ENCODE results near the gene SH2D1B.
"Not testable (repeated sequence)": the region's sequence is repeated elsewhere in the genome, so short reads cannot be mapped to it uniquely, and the experiment has no call there.

Gene SH2D1B

DNA sequence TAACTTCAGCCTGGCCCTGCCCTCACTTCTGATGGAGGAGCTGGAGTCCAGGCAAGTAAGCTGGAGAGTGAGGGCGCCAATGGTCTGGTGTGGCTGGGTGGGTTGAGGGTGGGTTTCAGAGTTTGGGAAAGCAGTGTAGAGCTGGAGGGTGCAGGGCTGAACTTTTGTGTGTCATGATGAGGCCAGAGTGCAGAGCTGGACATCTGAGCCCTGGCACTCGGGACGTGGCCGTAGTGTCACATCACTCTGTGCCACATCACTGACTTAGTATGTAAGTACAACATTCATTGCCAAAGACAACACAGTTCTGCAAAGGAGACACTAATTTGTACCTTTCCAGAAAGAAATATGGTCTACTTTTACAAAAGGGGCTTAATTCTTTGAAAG lies 51.1 kb downstream of the SH2D1B start:
- Histone ChIP-seq H3K27ac (no peak overlapping the region), H3K4me3 (no peak overlapping the region)
- TF ChIP-seq, protein P1, sequence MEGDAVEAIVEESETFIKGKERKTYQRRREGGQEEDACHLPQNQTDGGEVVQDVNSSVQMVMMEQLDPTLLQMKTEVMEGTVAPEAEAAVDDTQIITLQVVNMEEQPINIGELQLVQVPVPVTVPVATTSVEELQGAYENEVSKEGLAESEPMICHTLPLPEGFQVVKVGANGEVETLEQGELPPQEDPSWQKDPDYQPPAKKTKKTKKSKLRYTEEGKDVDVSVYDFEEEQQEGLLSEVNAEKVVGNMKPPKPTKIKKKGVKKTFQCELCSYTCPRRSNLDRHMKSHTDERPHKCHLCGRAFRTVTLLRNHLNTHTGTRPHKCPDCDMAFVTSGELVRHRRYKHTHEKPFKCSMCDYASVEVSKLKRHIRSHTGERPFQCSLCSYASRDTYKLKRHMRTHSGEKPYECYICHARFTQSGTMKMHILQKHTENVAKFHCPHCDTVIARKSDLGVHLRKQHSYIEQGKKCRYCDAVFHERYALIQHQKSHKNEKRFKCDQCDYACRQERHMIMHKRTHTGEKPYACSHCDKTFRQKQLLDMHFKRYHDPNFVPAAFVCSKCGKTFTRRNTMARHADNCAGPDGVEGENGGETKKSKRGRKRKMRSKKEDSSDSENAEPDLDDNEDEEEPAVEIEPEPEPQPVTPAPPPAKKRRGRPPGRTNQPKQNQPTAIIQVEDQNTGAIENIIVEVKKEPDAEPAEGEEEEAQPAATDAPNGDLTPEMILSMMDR (IDR thresholded peaks at IDR 0.05), result no peak
- no peak for DNase-seq (ENCODE audit: low spot score)

DNA sequence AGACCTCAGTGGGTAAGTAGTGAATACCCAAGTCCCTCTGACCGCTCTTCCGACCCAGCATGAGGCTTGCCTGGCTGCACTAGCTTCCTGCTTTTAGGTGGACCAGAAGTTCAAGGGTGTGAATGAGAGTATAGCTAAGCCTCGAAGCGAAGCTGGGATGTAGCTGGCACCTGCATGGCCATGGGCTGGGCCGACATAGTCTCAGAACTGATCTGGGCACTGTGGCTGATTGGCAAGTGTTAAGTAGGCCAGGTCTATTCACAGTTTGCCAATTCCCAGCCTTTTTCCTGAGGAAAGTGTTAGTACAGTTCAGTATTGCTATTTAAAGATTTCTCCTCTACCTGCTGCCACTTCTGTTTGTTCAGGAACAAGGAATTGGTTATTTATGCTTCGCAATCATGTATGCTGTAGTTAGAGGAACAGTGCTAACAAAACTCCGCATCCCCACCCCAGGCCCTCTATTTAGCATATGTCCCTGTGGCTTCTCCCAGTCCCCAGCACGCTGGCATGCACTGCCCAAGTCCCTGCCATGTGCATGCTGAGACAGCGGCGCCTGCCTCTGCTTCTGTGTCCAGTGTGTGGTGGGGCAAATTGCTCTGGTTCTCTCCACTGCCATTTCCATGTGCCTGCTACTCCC lies 51.6 kb downstream of the SH2D1B start:
- H3K4me3 ChIP-seq, result no peak overlapping the region
- DNase-seq (ENCODE audit: low spot score), result no peak
- TF ChIP-seq, protein P1 (IDR thresholded peaks at IDR 0.05), result no peak
- H3K27ac ChIP-seq, result no peak overlapping the region

DNA sequence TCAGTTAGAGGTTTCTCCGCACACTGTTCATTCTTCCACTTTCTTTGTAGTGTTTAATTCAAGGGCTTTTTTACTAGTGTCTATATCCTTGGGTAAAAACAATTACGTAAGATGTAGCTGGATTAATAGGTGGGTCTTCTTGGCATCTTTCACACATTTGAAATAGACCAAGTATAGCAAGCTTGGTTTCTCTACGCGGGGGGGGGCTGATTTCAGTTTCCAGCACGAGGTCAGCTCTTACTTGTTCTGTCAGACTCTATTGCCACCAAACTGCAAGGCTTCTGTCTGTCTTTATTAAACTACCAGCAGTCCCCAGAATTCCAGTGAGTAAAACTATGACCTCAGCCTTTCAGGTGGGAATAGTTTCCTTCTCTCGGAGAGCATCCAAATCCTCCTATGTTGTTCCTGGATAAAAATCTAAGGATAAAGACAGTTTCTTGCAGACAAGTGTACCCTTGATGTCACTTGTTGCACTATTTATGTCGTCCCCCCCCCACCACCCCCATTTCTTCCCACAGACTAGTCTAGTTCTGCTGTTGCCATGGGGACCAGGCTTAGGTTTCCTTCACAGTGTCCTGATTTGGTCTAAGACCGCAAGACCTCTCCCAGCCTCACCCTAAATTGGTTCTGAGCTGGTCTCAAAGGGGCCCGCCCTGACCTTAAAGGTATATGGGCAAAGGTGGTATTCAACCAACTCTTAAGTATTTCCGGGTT lies 52.3 kb downstream of the SH2D1B start:
- H3K27ac ChIP-seq, result no peak overlapping the region
- no peak for DNase-seq (ENCODE audit: low spot score)
- TF ChIP-seq, protein P1 (IDR thresholded peaks at IDR 0.05), result no peak
- no peak overlapping the region for H3K4me3 ChIP-seq

DNA sequence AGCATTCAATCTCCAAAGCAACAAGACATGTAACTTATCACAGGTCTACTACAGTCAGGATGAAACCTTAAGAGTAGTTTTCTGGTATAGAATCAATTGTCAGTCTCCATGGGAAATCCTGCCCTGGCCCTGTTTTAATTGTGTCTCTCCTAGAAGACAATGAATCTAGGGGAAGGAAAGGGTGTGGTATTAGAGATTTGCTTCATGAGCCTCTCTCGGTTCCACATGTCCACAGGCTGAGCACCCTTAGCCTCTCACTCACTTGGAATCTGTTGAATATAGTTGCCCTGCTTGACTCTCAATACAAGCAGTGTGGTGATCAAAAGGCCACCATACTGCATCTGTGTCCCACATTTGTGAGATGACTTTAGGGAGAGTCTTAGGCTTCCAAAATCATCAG lies 53.0 kb downstream of the SH2D1B start:
- H3K27ac ChIP-seq, result no peak overlapping the region
- no peak overlapping the region for H3K4me3 ChIP-seq
- TF ChIP-seq, protein P1 (IDR thresholded peaks at IDR 0.05), result no peak
- no peak for DNase-seq (ENCODE audit: low spot score)

DNA sequence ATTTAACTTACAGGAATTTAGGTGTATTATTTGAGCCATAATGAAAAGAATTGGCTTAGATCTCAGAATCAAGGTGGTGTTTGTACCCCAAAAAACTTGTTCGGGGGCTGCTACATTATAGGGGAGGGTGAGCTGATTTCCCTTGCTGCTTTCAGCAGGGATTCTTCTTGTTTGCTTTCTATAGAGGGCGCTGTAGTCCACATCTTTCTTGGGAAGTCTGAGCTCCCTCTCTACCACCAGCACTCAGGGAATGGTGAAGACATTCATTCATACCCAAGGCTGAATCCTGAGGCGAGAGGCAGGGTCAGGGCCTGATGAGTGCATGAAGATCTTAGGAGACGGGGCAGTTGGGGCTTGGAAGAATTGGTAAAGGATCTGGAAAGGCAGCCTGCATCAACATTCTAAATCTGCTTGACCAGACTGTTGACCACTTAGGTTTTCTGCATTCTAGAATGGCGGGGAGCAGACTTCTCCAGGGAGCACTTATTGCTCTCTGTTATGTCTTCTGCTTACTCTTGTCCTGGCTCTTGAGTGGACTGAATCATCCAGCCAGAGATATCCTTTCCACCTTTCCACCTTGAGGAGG lies 54.2 kb downstream of the SH2D1B start:
- TF ChIP-seq, protein P1 (IDR thresholded peaks at IDR 0.05), result no peak
- Histone ChIP-seq H3K27ac (no peak overlapping the region), H3K4me3 (no peak overlapping the region)
- DNase-seq (ENCODE audit: low spot score), result no peak

DNA sequence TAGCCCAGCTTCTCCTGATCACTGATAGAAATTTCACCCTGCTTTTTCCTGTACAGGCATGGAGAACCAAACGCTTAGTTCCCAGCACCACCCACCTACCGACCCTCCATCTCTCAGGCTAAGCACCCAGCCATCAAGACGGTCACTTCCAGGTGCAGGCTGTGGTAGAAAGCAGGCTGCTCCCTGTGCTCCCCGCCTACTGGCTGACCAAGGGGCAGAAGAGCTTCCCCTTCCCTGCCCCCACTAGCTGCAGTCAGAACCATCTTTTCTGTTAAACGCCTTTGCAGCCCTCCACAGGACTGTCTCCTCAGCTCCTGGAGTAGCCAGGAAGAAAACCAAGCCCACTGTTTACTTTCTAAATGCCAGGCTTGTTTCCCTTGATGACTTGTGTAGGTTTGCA lies 58.2 kb downstream of the SH2D1B start:
- no peak for DNase-seq (ENCODE audit: low spot score)
- TF ChIP-seq, protein P1 (IDR thresholded peaks at IDR 0.05), result no peak
- H3K4me3 ChIP-seq, result no peak overlapping the region
- H3K27ac ChIP-seq, result no peak overlapping the region

DNA sequence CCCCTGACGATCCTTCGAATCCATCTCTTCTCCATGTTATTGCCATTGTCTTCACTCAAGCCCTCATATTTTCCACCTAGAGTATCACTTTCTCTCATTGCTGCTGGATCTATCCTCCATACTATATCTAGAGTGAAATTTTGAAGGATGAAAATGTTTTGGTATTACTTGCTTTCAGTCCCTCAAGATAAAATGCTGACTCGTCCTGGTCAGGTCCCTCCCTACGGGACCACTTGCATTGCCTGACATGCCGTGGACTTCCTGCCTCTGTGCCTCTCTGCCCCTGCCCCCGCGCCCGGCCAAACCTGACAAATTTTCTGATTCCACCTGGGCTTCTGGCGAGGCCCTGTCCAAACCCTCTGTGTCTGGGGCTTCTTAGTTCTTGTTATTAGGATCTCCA lies 58.9 kb downstream of the SH2D1B start:
- no peak for DNase-seq (ENCODE audit: low spot score)
- TF ChIP-seq, protein P1 (IDR thresholded peaks at IDR 0.05), result no peak
- H3K4me3 ChIP-seq, result no peak overlapping the region
- H3K27ac ChIP-seq, result no peak overlapping the region

DNA sequence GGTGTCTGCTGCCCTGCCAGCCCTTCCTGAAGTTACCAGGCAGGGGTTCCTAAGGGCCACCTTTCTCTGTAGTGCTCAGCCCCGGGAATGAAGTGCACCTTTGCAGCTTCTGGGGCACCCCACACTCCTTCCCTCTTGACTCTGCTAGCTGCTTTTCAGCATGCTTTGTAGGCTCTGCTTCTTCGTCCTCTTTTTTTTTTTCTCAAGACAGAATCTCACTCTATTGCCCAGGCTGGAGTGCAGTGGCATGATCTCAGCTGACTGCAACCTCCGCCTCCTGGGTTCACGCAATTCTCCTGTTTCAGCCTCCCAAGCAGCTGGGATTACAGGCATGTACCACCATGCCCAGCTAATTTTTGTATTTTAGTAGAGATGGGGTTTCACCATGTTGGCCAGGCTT lies 60.1 kb downstream of the SH2D1B start:
- H3K4me3 ChIP-seq; DNase-seq (ENCODE audit: low spot score); H3K27ac ChIP-seq: not testable (repeated sequence)

All from coronary artery (tissue), 2 donors.